ENCODE measurements around the gene SOD1. TPM values are rescaled to one million over a fixed set of nuclear protein-coding genes. Genes with fewer than 3 reads are reported as not detected.
"Not testable (repeated sequence)": the region's sequence is repeated elsewhere in the genome, so short reads cannot be mapped to it uniquely, and the experiment has no call there.

SOD1 gene
- total RNA-seq, 2 experiments from 2014 or later: 281 to 297 TPM

- intact Hi-C loops (cut with micrococcal nuclease): loop anchor here (1.0 to 10.0 kb wide), 8 partner anchors 10 to 620 kb away; partner anchors contain the start of genes HUNK, MIS18A and SCAF4
- H3K36me3 Mint-ChIP-seq (ENCODE audit: low read depth): peaks cover 28% of the 10 kb centered on the region
- H3K27ac Mint-ChIP-seq: peak overlapping the region; percentile 99
- CTCF ChIA-PET: no interaction called here
- peaks cover 65% of the 10 kb centered on the region for H3K4me1 Mint-ChIP-seq (ENCODE audit: low read depth)
- peak overlapping the region; percentile 100 for H3K4me3 Mint-ChIP-seq
- H3K27me3 Mint-ChIP-seq (ENCODE audit: low read depth): no peaks in the 10 kb centered on the region
- DNase-seq: no peak
- no peaks in the 10 kb centered on the region for H3K9me3 Mint-ChIP-seq
These were observed 282 bp upstream of the SOD1 start for GRCh38 chr21:31659286-31659535.

- peaks cover 33% of the 10 kb centered on the region for H3K36me3 Mint-ChIP-seq (ENCODE audit: low read depth)
- H3K27me3 Mint-ChIP-seq (ENCODE audit: low read depth): no peaks in the 10 kb centered on the region
- peaks cover 66% of the 10 kb centered on the region for H3K4me1 Mint-ChIP-seq (ENCODE audit: low read depth)
- H3K4me3 Mint-ChIP-seq: peak overlapping the region; percentile 92
- DNase-seq: peak; percentile 44
- intact Hi-C loops (cut with micrococcal nuclease): loop anchor here (10.0 kb wide), 1 partner anchor 945 kb away; the partner anchor contains the start of gene KRTAP21-3
- H3K9me3 Mint-ChIP-seq: no peaks in the 10 kb centered on the region
- CTCF ChIA-PET: no interaction called here
- H3K27ac Mint-ChIP-seq: peak overlapping the region; percentile 93
These were observed 719 bp downstream of the SOD1 start for GRCh38 chr21:31660259-31660565.

GRCh38 chr21:31660591-31660990, 1.1 kb downstream of the SOD1 start:
- intact Hi-C loops (cut with micrococcal nuclease): loop anchor here (10.0 kb wide), 1 partner anchor 946 kb away; the partner anchor contains the start of gene KRTAP21-3
- CTCF ChIA-PET: no interaction called here

GRCh38 chr21:31663584-31664249, 4.2 kb downstream of the SOD1 start:
- Mint-ChIP-seq H3K4me1 (ENCODE audit: low read depth) (peaks cover 83% of the 10 kb centered on the region), H3K36me3 (ENCODE audit: low read depth) (peaks cover 55% of the 10 kb centered on the region), H3K27ac (peak overlapping the region; percentile 82), H3K9me3 (no peaks in the 10 kb centered on the region), H3K4me3 (no peak overlapping the region), H3K27me3 (ENCODE audit: low read depth) (no peaks in the 10 kb centered on the region)
- DNase-seq: no peak
- intact Hi-C loops (cut with micrococcal nuclease): loop anchor here (10.0 kb wide), 1 partner anchor 949 kb away; the partner anchor contains the start of gene KRTAP21-3
- CTCF ChIA-PET: interaction anchor here (0.7 kb wide), 1 partner anchor 511 kb away, joined by 3 read pairs; no protein-coding TSS in a partner anchor

More at GRCh38 chr21:31660591-31660990, 1.1 kb downstream of the SOD1 start:
- H3K27me3 Mint-ChIP-seq (ENCODE audit: low read depth): no peaks in the 10 kb centered on the region
- peak overlapping the region; percentile 92 for H3K4me3 Mint-ChIP-seq
- no peak for DNase-seq
- H3K27ac Mint-ChIP-seq: peak overlapping the region; percentile 93
- H3K9me3 Mint-ChIP-seq: no peaks in the 10 kb centered on the region
- H3K36me3 Mint-ChIP-seq (ENCODE audit: low read depth): peaks cover 37% of the 10 kb centered on the region
- peaks cover 66% of the 10 kb centered on the region for H3K4me1 Mint-ChIP-seq (ENCODE audit: low read depth)

GRCh38 chr21:31665397-31665796, 5.9 kb downstream of the SOD1 start:
- H3K36me3 Mint-ChIP-seq (ENCODE audit: low read depth): peaks cover 56% of the 10 kb centered on the region
- H3K4me1 Mint-ChIP-seq (ENCODE audit: low read depth): peaks cover 93% of the 10 kb centered on the region
- DNase-seq: peak; percentile 66
- no peaks in the 10 kb centered on the region for H3K27me3 Mint-ChIP-seq (ENCODE audit: low read depth)
- peak overlapping the region; percentile 17 for H3K4me3 Mint-ChIP-seq
- CTCF ChIA-PET: no interaction called here
- peak overlapping the region; percentile 48 for H3K27ac Mint-ChIP-seq
- H3K9me3 Mint-ChIP-seq: no peaks in the 10 kb centered on the region
- intact Hi-C loops (cut with micrococcal nuclease): loop anchor here (5.0 to 10.0 kb wide), 3 partner anchors 47 to 951 kb away; partner anchors contain the start of genes KRTAP21-3 and URB1

DNA sequence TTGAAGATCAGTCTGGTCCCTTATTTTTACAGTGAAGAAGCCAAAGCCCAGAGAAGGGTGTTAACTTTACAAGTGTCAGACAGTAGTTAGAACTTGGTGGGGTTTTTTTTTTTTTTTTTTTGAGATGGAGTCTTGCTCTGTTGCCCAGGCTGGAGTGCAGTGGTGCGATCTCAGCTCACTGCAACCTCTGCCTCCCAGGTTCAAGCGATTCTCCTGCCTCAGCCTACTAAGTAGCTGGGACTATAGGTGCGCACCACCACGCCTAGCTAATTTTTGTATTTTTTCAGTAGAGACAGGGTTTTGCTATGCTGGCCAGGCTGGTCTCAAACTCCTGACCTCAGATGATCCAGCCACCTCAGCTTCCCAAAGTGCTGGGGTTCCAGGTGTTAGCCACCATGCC, 6.4 kb downstream of the SOD1 start:
- H3K27me3 Mint-ChIP-seq (ENCODE audit: low read depth); CTCF ChIA-PET; DNase-seq; H3K9me3 Mint-ChIP-seq; H3K4me3 Mint-ChIP-seq: not testable (repeated sequence)
- Mint-ChIP-seq H3K27ac (peak overlapping the region; percentile 48), H3K4me1 (ENCODE audit: low read depth) (peaks cover 93% of the 10 kb centered on the region), H3K36me3 (ENCODE audit: low read depth) (peaks cover 58% of the 10 kb centered on the region)
- intact Hi-C loops (cut with micrococcal nuclease): loop anchor here (5.0 to 10.0 kb wide), 3 partner anchors 46 to 951 kb away; partner anchors contain the start of genes KRTAP21-3 and URB1

GRCh38 chr21:31666445-31667010, 7.0 kb downstream of the SOD1 start:
- intact Hi-C loops (cut with micrococcal nuclease): loop anchor here (5.0 to 10.0 kb wide), 3 partner anchors 46 to 952 kb away; partner anchors contain the start of genes KRTAP21-3 and URB1

GRCh38 chr21:31667132-31667531, 7.6 kb downstream of the SOD1 start:
- Mint-ChIP-seq H3K4me1 (ENCODE audit: low read depth) (peaks cover 81% of the 10 kb centered on the region), H3K9me3 (no peaks in the 10 kb centered on the region), H3K27ac (peak overlapping the region; percentile 33), H3K4me3 (no peak overlapping the region), H3K36me3 (ENCODE audit: low read depth) (peaks cover 54% of the 10 kb centered on the region), H3K27me3 (ENCODE audit: low read depth) (no peaks in the 10 kb centered on the region)
- CTCF ChIA-PET: interaction anchor here (0.7 kb wide), 1 partner anchor 345 kb away, joined by 4 read pairs; no protein-coding TSS in a partner anchor
- DNase-seq: peak; percentile 46
- intact Hi-C loops (cut with micrococcal nuclease): loop anchor here (5.0 to 10.0 kb wide), 3 partner anchors 45 to 952 kb away; partner anchors contain the start of genes KRTAP21-3 and URB1

More at GRCh38 chr21:31666445-31667010, 7.0 kb downstream of the SOD1 start:
- H3K4me1 Mint-ChIP-seq (ENCODE audit: low read depth): peaks cover 87% of the 10 kb centered on the region
- H3K27me3 Mint-ChIP-seq (ENCODE audit: low read depth): no peaks in the 10 kb centered on the region
- peak overlapping the region; percentile 33 for H3K27ac Mint-ChIP-seq
- H3K9me3 Mint-ChIP-seq: no peaks in the 10 kb centered on the region
- CTCF ChIA-PET: interaction anchor here (0.7 kb wide), 1 partner anchor 346 kb away, joined by 4 read pairs; no protein-coding TSS in a partner anchor
- peaks cover 57% of the 10 kb centered on the region for H3K36me3 Mint-ChIP-seq (ENCODE audit: low read depth)
- DNase-seq: no peak
- H3K4me3 Mint-ChIP-seq: no peak overlapping the region

GRCh38 chr21:31667639-31668038, 8.1 kb downstream of the SOD1 start:
- peaks cover 76% of the 10 kb centered on the region for H3K4me1 Mint-ChIP-seq (ENCODE audit: low read depth)
- H3K36me3 Mint-ChIP-seq (ENCODE audit: low read depth): peaks cover 52% of the 10 kb centered on the region
- DNase-seq: no peak
- intact Hi-C loops (cut with micrococcal nuclease): loop anchor here (2.0 to 10.0 kb wide), 4 partner anchors 45 to 953 kb away; partner anchors contain the start of genes KRTAP21-3 and URB1
- H3K9me3 Mint-ChIP-seq: no peaks in the 10 kb centered on the region
- H3K27ac Mint-ChIP-seq: peak overlapping the region; percentile 33
- no peaks in the 10 kb centered on the region for H3K27me3 Mint-ChIP-seq (ENCODE audit: low read depth)
- CTCF ChIA-PET: no interaction called here
- no peak overlapping the region for H3K4me3 Mint-ChIP-seq

DNA sequence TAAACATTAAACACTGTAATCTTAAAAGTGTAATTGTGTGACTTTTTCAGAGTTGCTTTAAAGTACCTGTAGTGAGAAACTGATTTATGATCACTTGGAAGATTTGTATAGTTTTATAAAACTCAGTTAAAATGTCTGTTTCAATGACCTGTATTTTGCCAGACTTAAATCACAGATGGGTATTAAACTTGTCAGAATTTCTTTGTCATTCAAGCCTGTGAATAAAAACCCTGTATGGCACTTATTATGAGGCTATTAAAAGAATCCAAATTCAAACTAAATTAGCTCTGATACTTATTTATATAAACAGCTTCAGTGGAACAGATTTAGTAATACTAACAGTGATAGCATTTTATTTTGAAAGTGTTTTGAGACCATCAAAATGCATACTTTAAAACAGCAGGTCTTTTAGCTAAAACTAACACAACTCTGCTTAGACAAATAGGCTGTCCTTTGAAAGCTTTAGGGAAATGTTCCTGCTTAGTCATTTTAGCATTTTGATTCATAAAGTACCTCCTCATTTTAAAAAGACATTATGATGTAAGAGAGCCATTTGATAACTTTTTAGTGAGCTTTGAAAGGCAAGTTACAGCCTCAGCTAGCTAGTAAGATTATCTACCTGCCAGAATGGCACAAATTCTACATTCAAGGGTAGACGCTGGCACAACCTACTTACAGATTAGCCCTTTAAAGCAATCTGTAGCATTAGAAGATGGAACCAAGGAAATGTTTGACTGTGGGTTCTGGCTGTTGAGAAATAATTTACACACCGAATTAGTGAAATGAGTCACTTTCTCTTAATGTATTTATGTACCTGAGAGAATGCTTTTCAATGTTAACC, 9.4 kb downstream of the SOD1 start:
- Mint-ChIP-seq H3K4me1 (ENCODE audit: low read depth) (peaks cover 64% of the 10 kb centered on the region), H3K4me3 (no peak overlapping the region), H3K27ac (peak overlapping the region; percentile 86), H3K36me3 (ENCODE audit: low read depth) (peaks cover 45% of the 10 kb centered on the region), H3K9me3 (no peaks in the 10 kb centered on the region), H3K27me3 (ENCODE audit: low read depth) (no peaks in the 10 kb centered on the region)
- CTCF ChIA-PET: interaction anchor here (0.5 kb wide), 1 partner anchor 122 kb away, joined by 3 read pairs; no protein-coding TSS in a partner anchor
- no peak for DNase-seq
- intact Hi-C loops (cut with micrococcal nuclease): loop anchor here (1.0 to 10.0 kb wide), 6 partner anchors 10 to 954 kb away; partner anchors contain the start of genes KRTAP21-3, SOD1 and URB1

GRCh38 chr21:31670070-31670469, 10.6 kb downstream of the SOD1 start:
- no peaks in the 10 kb centered on the region for H3K27me3 Mint-ChIP-seq (ENCODE audit: low read depth)
- intact Hi-C loops (cut with micrococcal nuclease): no loop called here
- DNase-seq: no peak
- CTCF ChIA-PET: no interaction called here
- peaks cover 37% of the 10 kb centered on the region for H3K36me3 Mint-ChIP-seq (ENCODE audit: low read depth)
- peaks cover 53% of the 10 kb centered on the region for H3K4me1 Mint-ChIP-seq (ENCODE audit: low read depth)
- no peaks in the 10 kb centered on the region for H3K9me3 Mint-ChIP-seq
- peak overlapping the region; percentile 30 for H3K27ac Mint-ChIP-seq
- no peak overlapping the region for H3K4me3 Mint-ChIP-seq

Data from activated naive CD4-positive, alpha-beta T cell treated with anti-CD3 and anti-CD28 coated beads for 36 hours (primary cell).